ENCODE measurements around the gene FSCN2.

Gene FSCN2

GRCh38 chr17:81561494-81561885 lies 33.3 kb downstream of the FSCN2 start:
- TF ChIP-seq, protein P1, sequence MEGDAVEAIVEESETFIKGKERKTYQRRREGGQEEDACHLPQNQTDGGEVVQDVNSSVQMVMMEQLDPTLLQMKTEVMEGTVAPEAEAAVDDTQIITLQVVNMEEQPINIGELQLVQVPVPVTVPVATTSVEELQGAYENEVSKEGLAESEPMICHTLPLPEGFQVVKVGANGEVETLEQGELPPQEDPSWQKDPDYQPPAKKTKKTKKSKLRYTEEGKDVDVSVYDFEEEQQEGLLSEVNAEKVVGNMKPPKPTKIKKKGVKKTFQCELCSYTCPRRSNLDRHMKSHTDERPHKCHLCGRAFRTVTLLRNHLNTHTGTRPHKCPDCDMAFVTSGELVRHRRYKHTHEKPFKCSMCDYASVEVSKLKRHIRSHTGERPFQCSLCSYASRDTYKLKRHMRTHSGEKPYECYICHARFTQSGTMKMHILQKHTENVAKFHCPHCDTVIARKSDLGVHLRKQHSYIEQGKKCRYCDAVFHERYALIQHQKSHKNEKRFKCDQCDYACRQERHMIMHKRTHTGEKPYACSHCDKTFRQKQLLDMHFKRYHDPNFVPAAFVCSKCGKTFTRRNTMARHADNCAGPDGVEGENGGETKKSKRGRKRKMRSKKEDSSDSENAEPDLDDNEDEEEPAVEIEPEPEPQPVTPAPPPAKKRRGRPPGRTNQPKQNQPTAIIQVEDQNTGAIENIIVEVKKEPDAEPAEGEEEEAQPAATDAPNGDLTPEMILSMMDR (IDR thresholded peaks at IDR 0.05; ENCODE audit: insufficient read depth, low read depth, low read length, missing control alignments): no peak
- DNase-seq (ENCODE audit: low read depth): no peak
- no peak overlapping the region for H3K4me3 ChIP-seq (ENCODE audit: low read depth, low read length)

- no peak overlapping the region for H3K4me3 ChIP-seq (ENCODE audit: low read depth, low read length)
- TF ChIP-seq, protein P1 (IDR thresholded peaks at IDR 0.05; ENCODE audit: insufficient read depth, low read depth, low read length, missing control alignments): no peak
- DNase-seq (ENCODE audit: low read depth): no peak
These were observed 35.8 kb downstream of the FSCN2 start for GRCh38 chr17:81563861-81564586.

GRCh38 chr17:81564778-81565177 lies 36.6 kb downstream of the FSCN2 start:
- H3K4me3 ChIP-seq (ENCODE audit: low read depth, low read length): no peak overlapping the region
- DNase-seq (ENCODE audit: low read depth): no peak
- TF ChIP-seq, protein P1 (IDR thresholded peaks at IDR 0.05; ENCODE audit: insufficient read depth, low read depth, low read length, missing control alignments): no peak

- DNase-seq (ENCODE audit: low read depth): no peak
- TF ChIP-seq, protein P1 (IDR thresholded peaks at IDR 0.05; ENCODE audit: insufficient read depth, low read depth, low read length, missing control alignments): no peak
- no peak overlapping the region for H3K4me3 ChIP-seq (ENCODE audit: low read depth, low read length)
These were observed 37.1 kb downstream of the FSCN2 start for GRCh38 chr17:81565231-81565630.

DNA sequence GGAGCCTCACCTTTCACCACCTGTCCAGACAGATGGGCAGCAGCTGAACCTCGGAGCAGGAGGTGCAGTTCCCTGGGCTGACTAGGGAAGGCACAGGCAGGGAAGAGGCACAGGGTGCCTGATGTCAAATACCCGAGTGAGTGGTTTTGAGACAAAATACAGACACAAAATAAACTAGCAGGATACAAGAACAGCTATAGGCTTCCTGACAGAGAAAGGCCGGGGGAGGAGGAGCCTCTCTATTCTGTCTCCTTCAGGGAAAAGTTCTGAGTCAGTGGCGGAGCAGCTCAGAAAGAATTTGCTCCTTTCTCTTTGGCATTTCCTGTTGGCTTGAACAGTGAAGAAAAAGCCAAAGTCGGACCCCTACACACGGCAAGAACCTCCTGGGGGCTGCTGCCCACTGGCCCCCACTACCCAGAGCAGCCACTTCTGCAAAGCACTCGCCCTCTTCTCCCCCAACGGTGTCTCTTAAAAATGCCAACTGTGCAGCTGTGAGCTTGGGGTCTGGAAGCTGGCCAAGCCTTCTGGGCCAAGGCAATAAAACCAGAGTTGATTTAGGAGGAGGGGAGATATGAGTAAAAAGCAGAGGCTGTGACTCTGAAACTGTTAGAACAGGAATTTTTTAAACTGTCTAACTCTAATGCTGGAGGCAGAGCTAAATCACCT lies 38.4 kb downstream of the FSCN2 start:
- TF ChIP-seq, protein P1 (IDR thresholded peaks at IDR 0.05; ENCODE audit: insufficient read depth, low read depth, low read length, missing control alignments): no peak
- no peak for DNase-seq (ENCODE audit: low read depth)
- H3K4me3 ChIP-seq (ENCODE audit: low read depth, low read length): no peak overlapping the region

DNA sequence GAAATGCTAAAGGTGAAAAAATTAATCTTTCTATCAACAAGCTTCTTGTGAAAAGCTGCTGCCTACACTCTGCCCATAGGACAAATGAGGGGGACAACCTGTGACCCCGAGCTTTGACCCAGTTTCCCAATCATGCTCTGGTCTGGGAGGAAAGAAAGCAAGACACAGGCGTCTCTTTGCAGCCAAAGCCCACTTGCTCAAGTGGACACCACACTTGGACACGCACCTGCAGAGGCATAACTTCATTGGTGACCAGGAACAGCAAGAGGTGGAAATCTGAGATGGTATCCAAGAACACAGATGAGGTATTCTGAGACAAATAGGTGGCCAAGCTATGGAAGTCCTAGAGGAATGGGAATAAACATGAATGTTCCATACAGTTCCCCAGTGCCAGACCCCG lies 39.0 kb downstream of the FSCN2 start:
- DNase-seq (ENCODE audit: low read depth): no peak
- H3K4me3 ChIP-seq (ENCODE audit: low read depth, low read length): no peak overlapping the region
- TF ChIP-seq, protein P1 (IDR thresholded peaks at IDR 0.05; ENCODE audit: insufficient read depth, low read depth, low read length, missing control alignments): no peak

Measured in GM12865 (cell line).